IMR-90 (cell line): ENCODE data around the gene MRS2. TPM values are rescaled to one million over a fixed set of nuclear protein-coding genes. Genes with fewer than 3 reads are reported as not detected.
"Not testable (repeated sequence)": the region's sequence is repeated elsewhere in the genome, so short reads cannot be mapped to it uniquely, and the experiment has no call there.

Experiments
- ATAC-seq: fragments of 200-7000 bp; cut with Tn5 transposase; 2 replicates; pipeline ENCODE4 v1.9.1; 2020; ENCODE audit warnings: low read depth, mild to moderate bottlenecking, moderate library complexity
- BruUV-seq: library from RNA; stranded (reverse); fragments of 400-500 nt; replicated peaks from 2 replicates; lab custom pipeline; 2021; lab: Mats Ljungman, UMichigan
- CTCF ChIA-PET: fragments of 300-600 bp; formaldehyde crosslinking; extraction: SDS; loops from one replicate; lab custom pipeline; 2021; ENCODE audit warnings: antibody characterized with exemption; lab: Yijun Ruan, JAX
- POLR2A ChIA-PET: fragments of 300-600 bp; sonication (Branson Sonifier 250); formaldehyde crosslinking; loops from one replicate; lab custom pipeline; 2022; ENCODE audit warnings: antibody characterized with exemption; ENCODE audit not compliant: unreplicated experiment; lab: Charles Lee
- DNase-seq: peaks from one replicate; pipeline ENCODE4 v3.0.0; 2013
- H2AFZ ChIP-seq: replicated peaks from 2 replicates; pipeline ENCODE3; 2013; ENCODE audit warnings: low read length, mild to moderate bottlenecking; ENCODE audit not compliant: poor library complexity
- H2AK5ac ChIP-seq: 2 replicates; pipeline ENCODE4 v1.6.1; 2013; ENCODE audit warnings: low read depth, low read length, inconsistent platforms
- H2AK9ac ChIP-seq: replicated peaks from 2 replicates; pipeline ENCODE3; 2013; ENCODE audit warnings: mild to moderate bottlenecking, low read depth, low read length, moderate library complexity; ENCODE audit not compliant: poor library complexity
- H2BK120ac ChIP-seq: 2 replicates; pipeline ENCODE4 v1.6.1; 2013; ENCODE audit warnings: low read depth, low read length, inconsistent platforms
- H2BK15ac ChIP-seq: 3 replicates; pipeline ENCODE4 v1.6.1; 2013; ENCODE audit warnings: low read depth, low read length, inconsistent platforms
- H2BK20ac ChIP-seq: 2 replicates; pipeline ENCODE4 v1.6.1; 2013; ENCODE audit warnings: low read depth, mild to moderate bottlenecking, inconsistent platforms, low read length, moderate library complexity
- H2BK5ac ChIP-seq: 2 replicates; pipeline ENCODE4 v1.6.1; 2013; ENCODE audit warnings: mild to moderate bottlenecking, low read depth, low read length, inconsistent platforms; ENCODE audit not compliant: poor library complexity, severe bottlenecking
- H3K14ac ChIP-seq: replicated peaks from 2 replicates; pipeline ENCODE4 v1.6.1; 2013; ENCODE audit warnings: low read depth, low read length, inconsistent platforms
- H3K18ac ChIP-seq: 2 replicates; pipeline ENCODE4 v1.6.1; 2013; ENCODE audit warnings: low read depth, low read length, control low read depth
- H3K23ac ChIP-seq: 2 replicates; pipeline ENCODE4 v1.6.1; 2013; ENCODE audit warnings: low read depth, low read length, inconsistent platforms
- H3K27ac ChIP-seq: 2 replicates; pipeline ENCODE4 v1.5.1; 2013; ENCODE audit warnings: mild to moderate bottlenecking, control low read depth, low read length; ENCODE audit not compliant: insufficient read depth
- H3K27me3 ChIP-seq: 2 replicates; pipeline ENCODE4 v1.6.1; 2013; ENCODE audit warnings: low read length; ENCODE audit not compliant: control insufficient read depth, insufficient read depth
- H3K36me3 ChIP-seq: 2 replicates; pipeline ENCODE4 v1.6.1; 2013; ENCODE audit warnings: low read length, mixed read lengths; ENCODE audit not compliant: control insufficient read depth, insufficient read depth
- H3K4ac ChIP-seq: 2 replicates; pipeline ENCODE4 v1.6.1; 2013; ENCODE audit warnings: low read depth, low read length, inconsistent platforms
- H3K4me1 ChIP-seq: 2 replicates; pipeline ENCODE4 v1.6.1; 2013; ENCODE audit warnings: low read length, mixed read lengths; ENCODE audit not compliant: control insufficient read depth, insufficient read depth
- H3K4me2 ChIP-seq: 2 replicates; pipeline ENCODE4 v1.6.1; 2013; ENCODE audit warnings: low read depth, mild to moderate bottlenecking, control low read depth, low read length, moderate library complexity
- H3K4me3 ChIP-seq: 2 replicates; pipeline ENCODE4 v1.5.1; 2013; ENCODE audit warnings: low read depth, mild to moderate bottlenecking, control low read depth, low read length, moderate library complexity; ENCODE audit not compliant: insufficient read depth
- H3K56ac ChIP-seq: 2 replicates; pipeline ENCODE4 v1.6.1; 2013; ENCODE audit warnings: low read length, inconsistent platforms; ENCODE audit not compliant: insufficient read depth; ENCODE audit errors: extremely low read depth
- H3K79me1 ChIP-seq, 2 experiments: 2 replicates each; pipeline ENCODE4 v1.6.1; 2013; ENCODE audit warnings: low read length in 2 of 2, inconsistent platforms in 1 of 2, low read depth in 1 of 2
- H3K9ac ChIP-seq: 2 replicates; pipeline ENCODE4 v1.6.1; 2013; ENCODE audit warnings: low read depth, low read length, control low read depth
- H3K9me1 ChIP-seq: 2 replicates; pipeline ENCODE4 v1.6.1; 2013; ENCODE audit warnings: low read length, inconsistent platforms; ENCODE audit not compliant: insufficient read depth
- H3K9me3 ChIP-seq: 2 replicates; pipeline ENCODE4 v1.6.1; 2013; ENCODE audit warnings: low read length; ENCODE audit not compliant: control insufficient read depth, insufficient read depth
- H4K20me1 ChIP-seq: 2 replicates; pipeline ENCODE4 v1.6.1; 2013; ENCODE audit warnings: low read length, inconsistent platforms; ENCODE audit not compliant: insufficient read depth
- H4K5ac ChIP-seq: 2 replicates; pipeline ENCODE4 v1.6.1; 2013; ENCODE audit warnings: mild to moderate bottlenecking, low read depth, low read length, control low read depth
- H4K8ac ChIP-seq, 2 experiments: 2 replicates each; pipeline ENCODE4 v1.6.1; 2013; ENCODE audit warnings: low read depth in 2 of 2, low read length in 2 of 2, control low read depth in 1 of 2, inconsistent platforms in 1 of 2
- H4K91ac ChIP-seq: 2 replicates; pipeline ENCODE4 v1.6.1; 2013; ENCODE audit warnings: low read depth, low read length, inconsistent platforms; ENCODE audit not compliant: insufficient read depth
- CHD1 ChIP-seq: IDR thresholded peaks from 2 replicates; pipeline ENCODE4 v1.6.1; 2012; ENCODE audit warnings: low read depth, low read length, improper control_type of control experiment
- NFE2L2 ChIP-seq: fragments of 150-350 bp; IDR thresholded peaks from 2 replicates; pipeline ENCODE4 v1.6.1; 2016; ENCODE audit warnings: low read depth, mild to moderate bottlenecking, low read length
- RAD21 ChIP-seq: IDR thresholded peaks from 2 replicates; pipeline ENCODE4 v1.6.1; 2012; ENCODE audit warnings: low read length, improper control_type of control experiment
- USF2 ChIP-seq: fragments of 150-350 bp; IDR thresholded peaks from 2 replicates; pipeline ENCODE4 v1.6.1; 2017; ENCODE audit warnings: mild to moderate bottlenecking, antibody characterized with exemption, low read length, low read depth
- WGBS, 2 experiments: methylation state at CpG; one replicate each; pipeline versions ENCODE4 v1.1.5 to v1.1.7; 2013; ENCODE audit warnings: missing lambda C conversion rate in 2 of 2; ENCODE audit not compliant: insufficient read length in 1 of 2; ENCODE audit errors: extremely low coverage in 2 of 2; 5-methylcytosine and 5-hydroxymethylcytosine counted together
- dilution Hi-C: fragments of 300-500 bp; cut with HindIII; formaldehyde crosslinking; loops from one replicate; pipeline ENCODE4 v1.14.3; 2018; ENCODE audit warnings: low sequenced_read_pairs; ENCODE audit not compliant: unreplicated experiment
- in situ Hi-C: fragments of 300-500 bp; cut with MboI; formaldehyde crosslinking; loops from 3 replicates; pipeline ENCODE4 v1.14.3; 2019; ENCODE audit warnings: low sequenced_read_pairs, inconsistent platforms, mixed read lengths
- intact Hi-C: fragments of 100-400 bp; cut with micrococcal nuclease; formaldehyde crosslinking; loops from 2 replicates; pipeline ENCODE4 v1.10.0; 2022
- polyA plus RNA-seq, 3 experiments: library from polyadenylated mRNA; depleted of rRNA; stranded (reverse); fragments of >200 nt; gene quantifications; 2 replicates each; pipeline ENCODE4 v1.2.3, GENCODE V29; 2012; ENCODE audit warnings: low replicate concordance in 1 of 3
- total RNA-seq: library from RNA; depleted of rRNA; stranded (reverse); fragments of >200 nt; gene quantifications from 2 replicates; pipeline ENCODE4 v1.2.3, GENCODE V29; 2012

MRS2 gene
- total and polyA plus RNA-seq, 2 of the 4 experiments (the other 2 are of a cell fraction) = 8.8 to 11.1 TPM

DNA sequence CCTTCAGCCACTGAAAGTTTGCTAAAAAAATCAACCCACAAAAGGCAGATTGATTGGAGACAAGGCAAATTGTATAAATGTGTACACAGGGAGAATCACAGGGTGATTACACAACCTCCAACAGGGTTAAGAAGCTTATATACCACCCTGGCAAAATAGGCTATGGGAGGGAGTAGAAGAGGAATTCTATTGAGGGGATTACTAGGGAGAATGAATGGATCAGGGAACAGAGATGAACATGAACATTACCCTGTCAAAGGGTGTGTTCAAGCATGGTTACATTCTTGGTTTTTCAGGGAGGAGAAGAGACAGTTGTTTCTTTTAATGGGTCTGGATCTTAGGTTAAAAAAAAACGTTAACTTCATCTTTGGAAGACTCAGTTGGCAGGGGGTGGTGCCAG lies 5.1 kb upstream of the MRS2 start:
- Histone ChIP-seq H2BK20ac (no peak overlapping the region), H3K9ac (no peak overlapping the region), H3K4me2 (no peak overlapping the region), H2AK9ac (no peak overlapping the region), H3K56ac (no peak overlapping the region), H3K36me3 (no peaks in the 10 kb centered on the region), H4K8ac (no peak overlapping the region), H2AFZ (no peak overlapping the region), H4K20me1 (no peaks in the 10 kb centered on the region), H3K4me1 (peaks cover 5% of the 10 kb centered on the region), H3K18ac (no peak overlapping the region), H4K91ac (no peak overlapping the region), H2BK120ac (no peak overlapping the region), H3K14ac (no peak overlapping the region), H3K27me3 (no peaks in the 10 kb centered on the region), H3K23ac (no peak overlapping the region), H3K27ac (no peak overlapping the region), H3K4ac (no peak overlapping the region), H3K4me3 (no peak overlapping the region), H3K79me1 (peaks cover 0 to 5% of the 10 kb centered on the region in 2 experiments; a peak in 2 of 4 replicates), H4K5ac (no peak overlapping the region), H2AK5ac (no peak overlapping the region), H2BK5ac (no peak overlapping the region), H3K9me1 (peaks cover 2% of the 10 kb centered on the region; the same call in 1 of the 2 replicates), H3K9me3 (no peaks in the 10 kb centered on the region; the same call in 1 of the 2 replicates), H2BK15ac (no peak overlapping the region)
- dilution Hi-C loops = no loop called here
- TF ChIP-seq RAD21 (no peak), USF2 (no peak), NFE2L2 (no peak), CHD1 (no peak)
- ChIA-PET CTCF (interaction anchor here (0.6 kb wide), 1 partner anchor 10 kb away, joined by 3 read pairs; no protein-coding TSS in a partner anchor), POLR2A (interaction anchor here (0.6 kb wide), 1 partner anchor 217 kb away, joined by 7 read pairs; no protein-coding TSS in a partner anchor)
- no peak for ATAC-seq
- in situ Hi-C loops = no loop called here
- whole genome bisulfite sequencing, 2 experiments = no CpG with 5 or more reads among the region's 1 CpG
- intact Hi-C loops = no loop called here
- DNase-seq = no peak
- no TSS peak for BruUV-seq

GRCh38 chr6:24400045-24401039 lies 2.4 kb upstream of the MRS2 start:
- POLR2A ChIA-PET, H3K23ac ChIP-seq, H4K20me1 ChIP-seq, H4K5ac ChIP-seq, H2BK15ac ChIP-seq, ATAC-seq, intact Hi-C loops, H3K4me3 ChIP-seq, H2BK5ac ChIP-seq, H3K27ac ChIP-seq, H3K14ac ChIP-seq, H4K91ac ChIP-seq, in situ Hi-C loops, BruUV-seq, H3K9ac ChIP-seq, H3K4ac ChIP-seq, H2AK5ac ChIP-seq, H2BK120ac ChIP-seq, H2AFZ ChIP-seq, H3K4me1 ChIP-seq, H3K36me3 ChIP-seq, DNase-seq, H3K27me3 ChIP-seq, H3K18ac ChIP-seq, H2AK9ac ChIP-seq, H2BK20ac ChIP-seq, CTCF ChIA-PET, H3K9me1 ChIP-seq, H3K9me3 ChIP-seq, H3K56ac ChIP-seq, dilution Hi-C loops: not testable (repeated sequence)
- WGBS, 2 experiments = 20% methylated on average over 1 of the region's 17 CpGs; no CpG with 5 or more reads in 1 of the 2 experiments
- peaks cover 9 to 26% of the 10 kb centered on the region in 2 experiments for H3K79me1 ChIP-seq
- 0 out of 4 replicates have a peak overlapping the region, but pooled peaks of 1 of the 2 experiments have one; percentile 15 for H4K8ac ChIP-seq
- 0 out of 2 replicates have a peak overlapping the region, but pooled peaks have one; percentile 52 for H3K4me2 ChIP-seq
